ENCODE results near the gene C2orf66. TPM values are rescaled to one million over a fixed set of nuclear protein-coding genes. Genes with fewer than 3 reads are reported as not detected.

The C2orf66 gene
- 0.69 TPM for total RNA-seq

- no peak for DNase-seq
These were observed at the start of gene C2orf66 for GRCh38 chr2:196809260-196809659. TSS of gene C2orf66 (minus strand) at chr2:196809355. CDS start at chr2:196809336, 19 bp downstream.

GRCh38 chr2:196854629-196855028 lies 45.5 kb upstream of the C2orf66 start:
- DNase-seq = no peak

DNA sequence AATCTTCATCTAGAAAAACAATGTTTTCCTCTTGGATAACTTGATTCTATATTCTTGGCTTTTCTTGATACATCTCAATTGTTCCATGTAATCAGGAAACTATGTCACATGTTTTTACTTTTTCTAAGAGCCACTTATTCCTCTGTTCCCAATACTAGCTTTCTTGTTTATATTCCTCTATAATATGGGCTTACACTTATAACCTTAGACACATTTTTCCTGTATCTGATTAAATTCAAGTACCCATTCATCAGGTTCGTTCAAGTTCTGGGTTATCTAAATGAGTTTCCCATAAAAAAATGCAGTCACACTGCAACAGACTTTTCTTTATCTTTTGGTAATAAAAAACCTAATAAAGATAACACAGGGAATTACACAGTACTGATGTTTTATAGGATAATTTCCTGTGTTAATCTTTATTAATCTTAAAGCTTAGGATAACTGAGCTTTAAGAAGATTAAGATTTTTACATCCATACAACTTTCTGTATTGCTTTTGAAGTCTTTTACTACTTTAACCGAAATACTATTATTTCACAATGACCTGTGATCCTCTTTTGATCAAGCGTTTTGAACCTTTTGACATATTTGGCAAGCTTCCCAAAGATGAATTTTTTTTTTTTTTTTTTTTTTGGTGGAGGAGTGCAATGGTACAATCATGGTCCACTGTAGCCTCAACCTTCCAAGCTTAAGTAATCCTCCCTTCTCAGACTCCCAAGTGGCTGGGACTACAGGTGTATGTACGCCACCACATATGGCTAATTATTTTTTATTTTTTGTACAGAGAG lies 44.3 kb upstream of the C2orf66 start:
- DNase-seq = no peak

GRCh38 chr2:196851088-196851487 lies 41.9 kb upstream of the C2orf66 start:
- no peak for DNase-seq

GRCh38 chr2:196849895-196850294 lies 40.7 kb upstream of the C2orf66 start:
- no peak for DNase-seq

DNA sequence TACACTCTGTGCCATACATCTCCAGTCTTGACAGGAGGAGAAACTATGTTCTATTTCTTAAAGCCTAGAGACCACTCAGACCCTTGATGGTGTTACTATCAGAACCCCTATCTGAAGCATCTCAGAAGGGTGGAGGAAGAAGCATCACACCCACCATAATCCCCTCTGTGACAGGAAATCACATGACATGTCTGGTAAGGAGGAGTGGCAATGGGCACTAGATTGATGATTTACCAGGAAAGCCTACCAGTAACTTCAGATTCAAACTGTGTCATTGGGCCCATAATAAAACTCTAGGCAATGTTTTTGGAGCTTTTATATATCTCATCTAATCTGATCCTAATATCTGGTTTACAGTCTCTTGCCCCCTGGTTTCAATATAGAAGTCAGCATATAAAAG lies 37.1 kb upstream of the C2orf66 start:
- DNase-seq = no peak

DNA sequence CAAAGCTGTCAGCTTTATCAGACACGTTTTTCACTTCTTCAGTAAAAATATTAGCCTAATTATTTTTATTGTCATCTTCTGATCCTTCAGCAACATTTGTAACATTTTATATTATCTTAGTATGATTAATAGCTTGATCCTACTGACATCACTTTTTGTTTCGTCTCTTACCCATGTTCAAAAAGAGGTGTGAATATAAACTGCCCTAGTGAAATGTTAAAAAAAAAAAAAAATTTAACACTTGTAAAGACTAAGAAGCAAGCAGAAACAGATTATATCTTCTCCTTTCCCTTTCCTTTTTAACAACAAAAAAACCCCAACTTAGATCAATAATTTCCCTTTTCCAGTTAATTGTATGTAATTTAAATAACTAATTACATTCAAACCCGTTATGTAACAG lies 36.2 kb upstream of the C2orf66 start:
- DNase-seq = no peak

- DNase-seq = no peak
These were observed 31.0 kb upstream of the C2orf66 start for GRCh38 chr2:196840171-196840570.

DNA sequence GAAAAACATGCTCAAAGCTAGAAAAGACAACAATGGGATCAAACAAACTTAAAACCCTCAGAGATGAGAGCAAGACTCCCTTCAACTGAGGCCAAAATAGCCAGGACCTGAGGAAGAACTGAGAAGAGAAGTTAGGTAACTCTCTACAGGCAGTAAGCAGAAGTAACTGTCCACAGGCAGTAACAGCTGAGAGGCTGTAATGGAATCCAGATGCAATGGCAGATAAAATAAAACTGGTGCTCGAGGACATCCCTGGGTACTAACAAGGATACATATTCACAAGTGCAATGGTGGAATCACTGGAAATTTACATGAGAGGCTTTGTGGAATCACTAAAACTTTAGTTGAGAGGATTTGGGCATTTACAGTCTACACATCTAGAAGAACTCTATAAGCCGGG lies 30.4 kb upstream of the C2orf66 start:
- DNase-seq = no peak

- no peak for DNase-seq
These were observed 27.3 kb upstream of the C2orf66 start for GRCh38 chr2:196836440-196836839.

GRCh38 chr2:196830701-196831100 lies 21.5 kb upstream of the C2orf66 start:
- no peak for DNase-seq

DNA sequence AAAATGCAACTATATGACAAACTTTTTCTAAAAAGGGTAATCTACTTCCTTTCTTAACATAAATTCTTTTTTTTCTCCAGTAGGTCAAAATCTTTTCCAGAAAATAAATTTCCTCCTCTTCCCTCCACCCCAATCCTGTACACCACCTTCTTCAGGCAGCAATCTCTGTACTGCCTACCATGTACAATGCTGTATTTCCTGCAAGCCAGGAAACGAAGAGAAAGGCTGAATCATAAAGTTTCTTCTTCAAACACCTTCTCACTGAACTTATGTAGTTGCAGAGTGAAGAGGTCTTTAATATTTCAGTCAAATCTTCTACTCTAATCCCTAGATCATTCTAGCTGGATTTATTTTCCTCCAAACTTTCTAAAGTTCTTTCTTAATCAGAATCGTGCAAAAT lies 18.2 kb upstream of the C2orf66 start:
- no peak for DNase-seq

DNA sequence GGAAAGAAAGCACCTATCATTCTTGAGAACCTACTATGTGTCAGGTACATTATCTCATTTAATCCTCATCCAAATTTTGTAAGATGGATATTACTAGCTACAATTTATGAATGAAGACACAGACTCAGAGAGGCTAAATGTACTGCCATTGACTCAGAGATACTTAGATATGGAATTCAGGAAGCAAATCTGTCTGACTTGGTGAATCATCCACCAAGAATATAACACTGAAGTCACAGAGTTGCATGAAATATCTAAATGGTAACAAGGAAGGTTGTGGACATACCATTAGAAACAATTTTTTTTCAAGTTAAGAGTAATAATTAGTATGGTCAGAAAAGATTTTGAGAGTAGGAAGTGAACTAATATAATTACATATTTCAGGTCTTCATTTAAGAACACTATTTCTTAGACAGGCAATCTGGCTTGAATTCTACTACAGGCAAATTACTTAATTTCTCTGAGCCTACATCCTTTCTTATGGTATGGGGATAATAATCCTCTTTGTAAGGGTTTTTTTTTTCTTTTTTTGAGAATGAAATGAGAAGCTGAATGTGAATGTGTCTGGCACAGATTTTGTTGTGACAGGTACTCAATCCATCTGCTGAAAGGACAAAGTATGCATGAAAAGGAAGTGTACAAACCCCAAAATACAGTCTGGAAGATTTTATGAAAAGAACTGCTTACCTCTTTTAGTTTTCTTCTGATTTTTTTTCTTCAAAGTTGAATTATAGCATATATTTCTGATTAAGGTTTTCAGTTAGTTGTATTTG lies 14.8 kb upstream of the C2orf66 start:
- no peak for DNase-seq

GRCh38 chr2:196821195-196821594 lies 12.0 kb upstream of the C2orf66 start:
- no peak for DNase-seq

DNA sequence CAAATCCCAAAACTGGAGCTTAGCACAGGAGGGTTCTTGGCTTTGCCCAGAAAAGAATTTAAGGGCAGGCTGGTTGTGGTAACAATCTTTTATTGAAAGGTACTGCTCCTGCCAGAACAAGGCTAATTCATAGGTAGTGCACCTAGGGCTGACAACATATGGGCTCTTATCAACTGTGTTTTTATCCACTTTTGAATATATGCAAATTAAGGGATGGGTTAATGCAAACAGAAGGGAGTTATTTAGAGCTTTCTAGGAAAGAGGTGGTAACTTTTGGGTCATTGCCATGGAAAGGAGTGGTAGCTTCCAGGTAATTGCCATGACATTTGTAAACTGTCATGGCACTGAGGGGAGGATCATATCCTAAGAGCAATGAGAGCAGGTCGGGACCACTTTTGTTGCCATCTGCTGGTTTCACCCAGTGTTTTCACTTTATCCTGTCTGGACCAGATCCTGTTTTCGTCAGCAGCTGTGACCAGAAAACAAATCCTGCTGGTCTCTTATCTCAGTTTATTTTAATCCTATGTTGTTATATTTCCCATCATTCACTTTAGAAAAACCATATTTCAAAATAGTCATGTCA lies 981 bp downstream of the C2orf66 start:
- no peak for DNase-seq

GRCh38 chr2:196804381-196804780 lies 4.8 kb downstream of the C2orf66 start:
- no peak for DNase-seq

GRCh38 chr2:196802401-196802800 lies 6.8 kb downstream of the C2orf66 start:
- DNase-seq = peak; percentile 32

DNA sequence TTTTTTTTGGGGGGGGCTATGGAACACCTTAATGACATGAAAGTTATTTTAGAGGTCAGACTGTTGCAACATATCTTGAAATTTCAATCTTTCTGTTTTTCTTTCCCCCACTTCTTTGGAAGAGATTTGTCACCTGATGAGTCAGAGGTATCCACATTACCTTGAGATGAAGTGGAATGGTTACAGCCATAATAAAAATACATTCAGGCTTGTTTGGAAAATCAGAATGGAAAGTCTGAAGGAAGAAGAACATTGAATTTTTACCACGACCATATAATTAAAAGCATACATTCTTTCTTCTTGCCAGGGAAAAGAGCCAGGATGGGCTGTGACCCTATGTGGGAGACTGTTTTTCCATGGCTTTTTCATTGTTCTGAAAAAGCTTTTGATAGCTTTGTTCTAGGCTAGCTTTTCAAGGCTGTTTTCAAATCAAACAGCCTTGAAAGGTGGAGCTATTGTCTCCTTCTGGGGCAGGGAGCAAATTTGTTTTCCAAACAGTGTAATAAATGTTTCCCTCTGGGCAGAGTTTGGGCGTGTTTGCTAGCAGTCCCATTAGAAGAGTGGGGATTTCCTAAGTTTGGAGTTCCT lies 7.4 kb downstream of the C2orf66 start:
- DNase-seq = peak; percentile 67

GRCh38 chr2:196798980-196799379 lies 10.2 kb downstream of the C2orf66 start:
- no peak for DNase-seq

DNA sequence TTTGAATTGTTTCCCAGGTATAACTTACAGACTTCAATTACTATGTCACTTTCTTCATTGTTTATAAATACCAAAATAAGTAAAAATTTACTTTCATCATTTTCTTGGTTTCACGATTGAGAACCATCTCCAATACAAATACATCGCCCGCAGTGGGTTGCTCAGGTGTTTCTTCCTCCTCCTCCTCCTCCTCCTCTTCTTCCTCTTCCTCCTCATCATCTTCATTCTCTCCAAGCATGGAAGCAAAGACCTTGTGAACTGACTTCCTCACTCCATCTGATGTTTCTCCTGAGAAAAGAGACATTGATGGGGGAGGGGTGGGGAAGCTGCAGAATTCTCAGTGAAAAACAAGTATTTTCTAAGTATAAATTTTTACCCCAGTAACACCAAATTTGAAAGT lies 16.3 kb downstream of the C2orf66 start:
- no peak for DNase-seq

DNA sequence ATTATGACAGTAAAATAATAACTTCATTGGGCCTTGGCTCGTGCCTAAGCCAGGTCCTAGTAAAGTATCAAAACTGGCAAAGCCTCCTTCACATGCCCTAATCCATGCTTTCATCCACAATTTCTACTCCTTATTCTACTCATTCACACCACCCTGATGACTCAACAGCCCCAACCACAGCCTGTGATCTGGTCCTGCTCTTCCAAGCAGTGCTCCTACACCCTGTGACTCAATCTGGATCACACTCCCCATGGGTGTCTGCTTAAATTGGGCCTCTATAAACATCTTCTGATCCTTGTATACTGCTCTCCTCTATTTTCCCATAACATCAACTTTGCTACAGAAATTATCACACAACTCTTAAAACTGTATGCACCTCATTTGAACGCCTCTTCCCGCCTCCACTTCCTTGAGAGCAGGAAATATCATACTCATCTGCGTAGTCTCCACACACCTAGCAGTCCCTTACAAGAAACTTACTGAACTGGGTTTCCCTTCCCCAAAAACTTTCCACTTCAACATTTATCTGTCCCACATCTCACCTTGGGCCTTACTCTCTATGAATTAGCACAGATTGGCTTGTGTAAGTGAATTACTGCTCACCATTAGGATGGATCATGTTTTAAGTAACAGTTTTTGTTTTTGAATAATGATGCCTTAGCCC lies 25.6 kb downstream of the C2orf66 start:
- no peak for DNase-seq

- DNase-seq = no peak
These were observed 42.1 kb downstream of the C2orf66 start for GRCh38 chr2:196767101-196767500.

- no peak for DNase-seq
These were observed 49.8 kb downstream of the C2orf66 start for GRCh38 chr2:196759378-196759706.
